ENCODE measurements around the gene NCEH1. TPM values are rescaled to one million over a fixed set of nuclear protein-coding genes. Genes with fewer than 3 reads are reported as not detected.
A peak's percentile ranks its signal among the peaks of the same experiment; 100 is the strongest.

The NCEH1 gene
- total RNA-seq, 1 donor from 2014 or later, result 2.3 TPM

- H3K27ac Mint-ChIP-seq (ENCODE audit: unreplicated experiment), result no peak overlapping the region
- H3K27me3 Mint-ChIP-seq (ENCODE audit: low read depth), result no peaks in the 10 kb centered on the region
These were observed 83.6 kb downstream of the NCEH1 start for GRCh38 chr3:172627057-172627809.

GRCh38 chr3:172626021-172626640 lies 84.7 kb downstream of the NCEH1 start:
- H3K27ac Mint-ChIP-seq (ENCODE audit: unreplicated experiment), result no peak overlapping the region
- no peaks in the 10 kb centered on the region for H3K4me1 Mint-ChIP-seq
- H3K4me3 Mint-ChIP-seq, result no peak overlapping the region
- no peaks in the 10 kb centered on the region for H3K9me3 Mint-ChIP-seq
- no peak for DNase-seq (ENCODE audit: low read depth, low spot score)
- no peaks in the 10 kb centered on the region for H3K27me3 Mint-ChIP-seq (ENCODE audit: low read depth)
- no peak for TF ChIP-seq CTCF (conservative IDR thresholded peaks at IDR 0.05)
- no peaks in the 10 kb centered on the region for H3K36me3 Mint-ChIP-seq (ENCODE audit: low read depth)

More at GRCh38 chr3:172627057-172627809, 83.6 kb downstream of the NCEH1 start:
- Mint-ChIP-seq H3K4me1 (no peaks in the 10 kb centered on the region), H3K4me3 (no peak overlapping the region), H3K36me3 (ENCODE audit: low read depth) (peaks cover 5% of the 10 kb centered on the region), H3K9me3 (no peaks in the 10 kb centered on the region)
- DNase-seq (ENCODE audit: low read depth, low spot score), result no peak
- no peak for TF ChIP-seq CTCF (conservative IDR thresholded peaks at IDR 0.05)

GRCh38 chr3:172625404-172625803 lies 85.5 kb downstream of the NCEH1 start:
- DNase-seq (ENCODE audit: low read depth, low spot score), result no peak
- H3K9me3 Mint-ChIP-seq, result no peaks in the 10 kb centered on the region
- H3K4me1 Mint-ChIP-seq, result no peaks in the 10 kb centered on the region
- H3K27me3 Mint-ChIP-seq (ENCODE audit: low read depth), result no peaks in the 10 kb centered on the region
- no peak for TF ChIP-seq CTCF (conservative IDR thresholded peaks at IDR 0.05)
- no peak overlapping the region for H3K4me3 Mint-ChIP-seq
- H3K36me3 Mint-ChIP-seq (ENCODE audit: low read depth), result no peaks in the 10 kb centered on the region
- H3K27ac Mint-ChIP-seq (ENCODE audit: unreplicated experiment), result no peak overlapping the region

GRCh38 chr3:172624999-172625398 lies 85.9 kb downstream of the NCEH1 start:
- H3K4me3 Mint-ChIP-seq, result no peak overlapping the region
- no peaks in the 10 kb centered on the region for H3K27me3 Mint-ChIP-seq (ENCODE audit: low read depth)
- H3K9me3 Mint-ChIP-seq, result no peaks in the 10 kb centered on the region
- H3K27ac Mint-ChIP-seq (ENCODE audit: unreplicated experiment), result no peak overlapping the region
- H3K4me1 Mint-ChIP-seq, result no peaks in the 10 kb centered on the region
- TF ChIP-seq CTCF (conservative IDR thresholded peaks at IDR 0.05), result no peak
- H3K36me3 Mint-ChIP-seq (ENCODE audit: low read depth), result no peaks in the 10 kb centered on the region
- DNase-seq (ENCODE audit: low read depth, low spot score), result no peak

- Mint-ChIP-seq H3K36me3 (ENCODE audit: low read depth) (no peaks in the 10 kb centered on the region), H3K9me3 (no peaks in the 10 kb centered on the region), H3K27me3 (ENCODE audit: low read depth) (no peaks in the 10 kb centered on the region), H3K4me1 (no peaks in the 10 kb centered on the region), H3K4me3 (no peak overlapping the region), H3K27ac (ENCODE audit: unreplicated experiment) (peak overlapping the region; percentile 57)
- TF ChIP-seq CTCF (conservative IDR thresholded peaks at IDR 0.05), result peak; percentile 82
- DNase-seq (ENCODE audit: low read depth, low spot score), result peak; percentile 34
These were observed 87.8 kb downstream of the NCEH1 start for GRCh38 chr3:172622916-172623700.

All from neural crest cell (in vitro differentiated cells).